HPDE6-E6E7 (cell line): ENCODE results near the gene JAK3.

Experiments used
- DNase-seq: peaks from one replicate; pipeline ENCODE4 v3.0.0; 2011; ENCODE audit warnings: missing footprints; ENCODE audit errors: extremely low spot score

The JAK3 gene

DNA sequence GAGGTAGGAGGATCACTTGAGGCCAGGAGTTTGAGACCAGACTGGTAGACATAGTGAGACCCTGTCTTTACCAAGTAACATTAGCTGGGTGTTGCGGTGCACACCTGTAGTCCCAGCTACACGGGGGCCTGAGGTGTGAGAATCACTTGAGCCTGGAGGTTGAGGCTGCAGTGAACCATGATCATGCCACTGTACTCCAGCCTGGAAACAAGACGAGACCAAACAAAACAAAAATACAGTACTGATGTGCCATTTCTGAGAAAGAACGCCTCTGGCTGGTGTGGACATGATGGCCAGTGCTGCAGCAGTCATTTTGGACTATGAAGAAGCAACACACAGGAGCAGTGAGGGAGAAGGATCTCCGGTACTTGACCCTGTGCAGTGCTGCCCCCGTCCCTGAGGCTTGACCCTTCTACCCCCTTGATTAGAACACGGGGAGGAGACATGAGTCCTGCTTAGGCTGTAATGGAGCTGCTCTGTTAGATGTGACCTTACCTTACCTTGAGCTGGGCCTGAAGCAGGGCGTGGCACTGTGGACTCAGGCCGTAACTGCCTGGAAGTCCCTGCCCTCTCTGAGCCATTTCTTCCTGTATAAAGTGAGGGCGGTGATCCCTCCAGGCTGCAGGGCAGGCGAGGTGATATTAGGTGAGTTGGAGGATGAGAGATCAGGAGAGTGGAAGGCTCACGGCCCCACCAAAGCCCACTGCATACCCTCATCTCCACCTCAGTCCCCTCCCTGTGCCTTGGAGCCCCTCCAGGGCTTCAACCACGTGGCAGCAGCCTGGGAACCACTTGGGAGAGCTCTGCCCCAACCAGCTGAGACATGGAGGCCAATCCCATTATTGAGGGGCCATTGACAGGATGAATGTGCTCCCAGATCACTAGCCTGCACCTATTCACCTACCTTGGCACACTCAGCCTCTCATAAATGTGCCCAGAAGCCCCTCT, 17.9 kb upstream of the JAK3 start:
- DNase-seq = no peak

DNA sequence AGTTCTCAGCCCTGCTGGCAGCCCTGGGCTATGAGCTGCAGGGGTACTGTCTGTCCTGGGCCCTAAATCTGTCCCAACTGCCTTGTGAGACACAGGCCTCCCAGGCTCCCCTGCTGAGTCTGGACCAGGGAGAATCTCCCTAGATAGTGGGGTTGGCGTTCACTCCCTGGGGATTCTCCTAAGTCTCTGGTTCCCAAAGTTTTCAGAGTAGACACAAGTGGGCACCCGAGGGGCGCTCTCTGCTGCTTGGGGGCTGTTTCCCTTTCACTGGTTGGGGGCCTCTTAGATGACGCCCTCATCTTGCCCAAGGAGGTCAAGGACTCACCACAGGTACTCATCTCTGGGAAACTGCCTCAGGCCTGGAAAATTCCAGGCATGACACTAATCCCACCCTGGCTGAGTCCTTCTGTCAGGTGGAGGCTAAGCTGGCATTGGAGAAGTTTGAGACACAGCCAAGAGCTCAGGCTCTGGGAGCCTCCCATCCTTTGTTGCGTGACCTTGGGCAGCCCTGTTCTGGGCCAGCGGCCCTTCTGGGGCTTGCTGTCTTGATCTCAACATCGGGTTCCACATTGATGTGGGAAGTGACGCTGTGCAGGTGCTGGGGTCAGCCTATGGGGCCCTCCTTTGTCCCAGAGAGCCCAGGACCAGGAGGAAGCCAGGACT, 15.9 kb upstream of the JAK3 start:
- DNase-seq = no peak

DNA sequence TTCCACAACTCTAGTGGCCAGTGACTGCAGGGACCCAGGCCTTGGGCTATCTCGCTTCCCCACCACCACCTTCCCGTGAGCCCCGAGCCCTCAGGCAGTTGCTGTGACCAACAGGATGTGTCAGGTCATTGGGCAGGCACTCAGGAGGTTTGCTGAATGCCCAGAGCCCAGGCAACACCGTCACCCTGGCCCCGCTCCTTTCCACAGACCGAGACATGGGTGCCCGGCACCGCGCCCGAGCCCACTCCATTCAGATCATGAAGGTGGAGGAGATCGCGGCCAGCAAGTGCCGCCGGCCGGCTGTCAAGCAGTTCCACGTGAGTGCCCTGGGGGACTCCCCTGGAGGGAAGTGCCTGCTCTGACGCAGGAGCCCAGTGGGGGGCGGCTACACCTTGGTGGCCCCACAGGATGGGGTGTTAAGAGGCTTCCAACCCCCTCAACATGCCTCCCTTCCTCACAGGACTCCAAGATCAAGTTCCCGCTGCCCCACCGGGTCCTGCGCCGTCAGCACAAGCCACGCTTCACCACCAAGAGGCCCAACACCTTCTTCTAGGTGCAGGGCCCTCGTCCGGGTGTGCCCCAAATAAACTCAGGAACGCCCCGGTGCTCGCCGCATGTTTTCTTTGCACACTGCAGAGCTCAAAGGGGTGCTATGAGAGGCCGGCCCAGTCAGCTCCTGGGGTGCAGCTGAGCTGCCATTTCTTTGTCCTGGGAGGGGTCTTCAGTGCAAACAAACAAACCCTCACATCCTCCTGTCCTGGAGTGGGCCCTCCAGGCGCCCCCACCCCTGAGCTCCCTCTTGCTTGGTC, 15.1 kb upstream of the JAK3 start:
- DNase-seq = no peak

DNA sequence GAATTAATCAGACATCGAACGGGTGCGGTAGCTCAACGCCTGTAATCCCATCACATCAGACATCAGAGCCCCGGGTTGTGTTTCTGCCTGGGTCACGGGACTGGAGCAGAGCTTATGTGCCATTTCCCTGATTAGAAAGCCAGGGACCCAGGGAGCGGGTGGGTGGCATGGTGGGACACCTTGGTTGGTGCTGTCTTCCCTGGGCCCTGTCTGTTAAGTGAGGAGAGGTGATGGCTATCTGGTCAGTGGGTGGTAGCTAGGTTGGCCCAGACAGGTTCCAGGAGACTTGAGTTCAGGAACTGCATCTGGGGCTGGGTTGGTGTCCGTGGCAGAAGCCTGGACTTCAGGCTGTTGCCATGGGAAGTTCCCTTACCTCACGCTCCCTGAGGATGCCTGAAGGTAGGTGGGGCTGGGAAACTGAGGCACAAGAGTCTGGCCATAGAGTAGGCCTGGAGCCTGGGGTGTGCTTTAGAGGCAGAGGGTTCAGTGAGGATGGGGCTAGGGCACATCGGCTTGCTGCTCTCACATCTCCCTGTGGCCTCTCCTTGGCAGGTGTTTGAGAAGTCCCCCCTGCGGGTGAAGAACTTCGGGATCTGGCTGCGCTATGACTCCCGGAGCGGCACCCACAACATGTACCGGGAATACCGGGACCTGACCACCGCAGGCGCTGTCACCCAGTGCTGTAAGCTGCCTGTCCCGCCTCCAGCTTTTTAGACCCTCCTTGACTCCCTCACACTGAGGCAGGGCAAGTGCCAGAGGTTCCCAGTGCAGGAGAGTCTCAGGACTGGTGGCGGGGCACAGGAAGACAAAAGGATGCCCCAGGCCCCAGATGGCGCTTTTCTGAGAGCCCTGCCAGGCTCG, 14.0 kb upstream of the JAK3 start:
- DNase-seq = no peak

DNA sequence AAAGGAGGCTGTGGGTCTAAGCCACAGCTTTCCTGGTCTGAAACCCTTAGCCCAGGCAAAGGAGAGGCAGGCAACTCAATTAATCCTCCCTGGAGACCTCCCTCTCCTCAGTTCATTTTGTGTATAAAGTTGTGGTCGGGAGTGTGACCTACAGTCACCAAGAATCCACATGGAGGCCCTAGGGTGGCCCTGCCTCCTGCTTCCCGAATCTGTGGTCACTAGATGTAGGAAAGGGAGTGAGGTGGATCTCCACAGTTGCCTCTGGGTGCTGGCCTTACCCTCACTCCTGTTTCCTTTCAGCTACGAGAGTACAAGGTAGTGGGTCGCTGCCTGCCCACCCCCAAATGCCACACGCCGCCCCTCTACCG, 13.2 kb upstream of the JAK3 start:
- DNase-seq = no peak

DNA sequence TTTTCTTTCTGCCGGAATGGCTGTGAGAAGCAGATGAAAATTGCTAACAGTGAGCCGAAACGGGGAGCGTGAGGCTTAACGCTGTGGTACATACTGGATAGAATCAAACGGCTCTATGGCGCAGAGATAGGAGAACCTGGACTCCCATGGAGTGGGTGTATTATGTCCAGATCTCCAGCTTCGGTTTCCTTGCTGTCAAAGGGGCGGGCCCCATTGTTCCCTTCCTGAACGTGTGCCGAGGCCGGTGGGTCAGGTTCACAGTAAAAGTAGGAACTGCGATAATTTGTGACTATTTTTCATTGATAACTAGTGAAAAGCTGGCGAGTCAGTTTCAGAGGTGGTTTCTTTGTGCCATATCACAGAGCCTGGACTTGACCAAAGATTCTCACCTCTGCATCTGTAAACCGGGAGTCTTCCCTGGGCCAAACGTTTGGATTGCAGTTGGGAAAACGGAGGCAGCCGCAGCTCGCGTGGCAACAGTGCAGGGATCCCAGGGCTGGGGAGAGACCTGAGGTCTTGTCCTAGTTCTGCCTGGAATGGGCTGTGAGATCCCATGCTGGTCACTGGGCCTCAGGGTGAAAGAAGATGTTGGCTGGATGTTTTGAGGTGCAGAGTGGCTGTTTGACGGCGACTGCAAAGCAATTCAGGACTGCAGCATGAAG, 12.7 kb upstream of the JAK3 start:
- DNase-seq = no peak

DNA sequence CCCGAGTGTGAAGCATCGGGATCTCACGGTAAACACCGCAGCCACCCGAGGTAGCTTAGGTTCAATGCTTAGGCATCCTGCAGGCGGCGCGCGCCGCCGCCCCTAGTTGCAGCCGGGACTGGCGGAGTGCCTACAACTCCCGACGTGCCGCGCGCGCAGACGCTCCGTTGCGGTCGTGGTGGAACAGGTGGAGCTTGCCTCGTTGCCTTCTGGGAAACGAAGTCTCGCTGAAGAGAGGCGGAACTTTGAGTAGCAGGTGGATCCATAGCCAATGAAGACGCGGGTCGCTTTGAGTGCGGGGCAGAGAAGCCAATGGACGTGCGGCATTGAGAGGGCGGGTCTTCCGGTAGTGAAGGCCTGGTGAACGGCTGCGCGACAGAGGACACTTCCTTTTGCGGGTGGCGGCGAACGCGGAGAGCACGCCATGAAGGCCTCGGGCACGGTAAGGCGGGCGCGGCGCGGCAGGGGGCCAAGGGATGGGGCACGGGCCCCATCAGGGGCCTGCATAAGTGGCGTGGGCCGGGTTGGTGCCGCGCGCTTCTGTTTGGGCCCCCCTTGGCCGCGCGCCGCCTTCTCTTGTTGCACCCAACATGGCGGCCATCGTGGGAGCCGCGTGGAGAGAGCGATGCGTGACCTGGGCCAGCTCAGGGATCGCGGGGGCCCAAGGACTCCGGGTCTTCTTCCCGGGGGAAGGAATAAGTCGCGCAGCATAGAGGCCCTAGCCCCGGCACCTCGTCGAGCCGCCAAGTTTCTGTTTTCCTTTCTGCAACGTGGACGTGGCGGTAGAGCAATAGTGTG, 11.9 kb upstream of the JAK3 start, which contains the start of gene RPL18A:
RPL18A (plus strand) TSS at position 378 of the 798 bp plus-strand sequence; CDS start at position 425, 47 bp downstream.
- peak; percentile 99 for DNase-seq

DNA sequence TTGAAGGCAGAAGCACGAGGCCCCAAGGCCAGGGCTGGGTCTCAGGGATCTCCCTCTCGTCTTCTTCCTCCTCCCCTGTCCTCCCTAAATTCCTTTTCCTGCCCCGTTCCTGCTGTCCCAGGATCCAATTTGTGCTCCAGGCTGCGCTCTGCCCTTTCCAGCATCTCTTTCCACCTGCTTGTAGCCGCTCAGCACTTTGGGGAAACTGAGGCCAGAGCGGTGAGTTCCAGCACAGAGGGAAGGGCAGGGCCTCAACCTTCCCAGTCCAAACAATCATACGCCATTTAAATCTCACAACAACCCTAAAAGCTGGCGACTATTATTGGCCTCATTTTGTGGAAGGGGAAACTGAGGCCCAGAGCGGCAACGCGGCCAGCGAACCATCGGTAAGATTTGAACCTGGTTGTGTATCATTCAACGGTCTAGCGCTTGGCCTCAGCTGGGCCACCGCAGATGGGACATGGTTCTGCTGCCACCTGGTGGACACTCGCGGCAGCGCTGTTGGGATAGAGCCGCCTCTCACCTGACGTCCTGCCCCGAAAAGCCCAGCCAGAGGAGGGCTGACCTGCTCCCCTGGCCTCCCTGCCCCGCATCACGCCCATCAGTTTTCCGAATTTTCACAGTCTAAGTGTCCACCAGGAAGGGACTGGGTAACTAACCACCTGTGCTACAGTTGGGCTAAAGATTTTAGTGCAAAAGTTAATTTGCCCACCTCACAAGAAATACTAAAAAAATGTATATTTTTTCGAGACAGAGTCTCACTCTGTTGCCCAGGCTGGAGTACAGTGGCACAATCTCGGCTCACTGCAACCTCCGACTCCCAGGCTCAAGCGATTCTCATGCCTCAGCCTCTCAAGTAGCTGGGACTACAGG, 7.7 kb upstream of the JAK3 start:
- DNase-seq = peak; percentile 80

DNA sequence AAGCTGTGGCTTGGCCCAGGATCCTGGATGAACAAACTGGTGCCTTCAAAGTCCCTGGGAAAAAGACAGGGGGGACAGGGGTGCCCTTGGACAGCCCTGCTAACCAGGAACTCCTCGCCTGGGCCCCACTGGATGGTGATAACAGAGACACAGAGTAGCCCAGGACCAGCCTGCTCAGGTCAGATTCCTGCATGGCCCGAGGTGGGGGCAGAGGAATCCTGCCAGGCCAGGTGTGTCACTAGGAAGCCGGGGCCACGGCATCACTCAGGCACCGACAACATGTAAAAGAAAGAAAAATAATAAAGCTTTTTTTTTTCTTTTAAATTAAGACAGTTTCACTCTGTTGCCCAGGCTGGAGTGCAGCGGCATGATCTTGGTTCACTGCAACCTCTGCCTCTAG, 6.3 kb upstream of the JAK3 start:
- no peak for DNase-seq

DNA sequence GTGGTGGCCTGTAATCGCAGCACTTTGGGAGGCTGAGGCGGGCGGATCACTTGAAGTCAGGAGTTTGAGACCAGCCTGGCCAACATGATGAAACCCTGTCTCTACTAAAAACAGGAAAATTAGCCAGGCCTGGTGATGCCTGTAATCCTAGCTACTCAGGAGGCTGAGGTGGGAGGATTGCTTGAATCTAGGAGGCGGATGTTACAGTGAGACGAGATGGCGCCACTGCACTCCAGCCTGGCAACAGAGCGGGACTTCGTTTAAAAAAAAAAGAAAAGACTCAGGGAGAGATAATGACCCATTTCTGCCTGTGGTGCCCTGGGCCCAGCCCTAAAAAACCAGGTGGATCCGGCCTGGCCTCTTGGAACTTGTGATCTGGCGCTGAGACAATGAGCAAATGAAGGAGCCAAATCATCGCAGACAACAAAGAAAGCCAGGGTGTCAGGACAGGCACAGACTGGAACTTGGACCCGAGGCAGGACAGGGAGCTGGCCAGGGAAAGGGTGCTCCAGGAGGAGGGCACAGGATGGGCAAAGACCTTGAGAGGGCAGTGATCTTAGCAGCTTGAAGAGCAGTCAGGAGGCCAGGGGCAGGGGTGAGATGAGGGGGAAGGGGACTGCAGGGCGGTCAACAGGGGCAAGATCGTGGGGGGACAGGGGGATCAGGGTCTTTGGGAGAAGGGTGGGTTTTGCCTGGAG, 962 bp upstream of the JAK3 start:
- DNase-seq = no peak

DNA sequence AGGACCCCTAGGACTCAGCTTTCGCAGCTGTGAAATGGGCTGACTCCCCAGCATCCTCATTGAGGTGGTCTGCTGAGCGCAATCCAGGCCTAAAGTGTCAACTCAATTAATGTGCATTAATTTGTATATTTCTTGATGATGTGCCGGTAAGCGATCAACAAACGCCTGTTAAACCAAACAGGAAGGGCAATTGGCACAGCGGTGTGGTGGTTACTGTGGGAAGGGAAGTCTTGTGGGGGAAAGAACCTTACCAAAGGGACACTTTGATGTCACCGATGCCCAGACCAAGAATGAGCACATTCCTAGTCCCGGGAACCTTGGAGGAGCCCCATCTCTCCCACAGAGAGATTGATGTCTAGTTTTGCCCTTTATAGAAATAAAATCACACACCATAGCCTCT, 1.6 kb downstream of the JAK3 start:
- no peak for DNase-seq

DNA sequence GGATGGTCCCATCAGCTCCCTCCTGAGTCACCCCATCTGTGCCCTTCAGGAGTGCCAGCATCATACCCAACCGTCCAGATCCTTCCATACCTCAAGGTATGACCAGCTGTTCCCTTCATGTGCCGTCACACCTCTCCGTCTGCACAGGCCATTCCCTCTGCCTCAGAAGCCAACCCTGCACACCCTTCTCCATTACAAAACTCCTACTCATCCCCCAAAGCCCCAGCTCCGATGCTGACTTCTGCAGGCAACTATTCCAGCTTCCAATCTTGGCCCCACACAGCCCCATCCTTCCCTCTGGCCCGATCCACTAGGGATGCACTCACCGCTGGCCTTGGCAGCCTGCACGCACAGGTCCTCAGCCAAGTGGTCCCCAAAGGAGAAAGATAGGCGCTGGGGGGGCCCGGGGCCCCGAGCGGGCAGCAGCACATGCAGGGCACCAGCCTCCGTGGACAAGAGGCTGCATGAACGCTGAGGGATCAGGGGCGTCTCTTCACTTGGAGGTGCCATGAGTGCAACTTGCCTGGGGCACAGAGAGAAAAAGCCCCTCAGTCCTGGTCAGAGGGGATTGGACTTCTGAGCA, 3.8 kb downstream of the JAK3 start:
- no peak for DNase-seq

DNA sequence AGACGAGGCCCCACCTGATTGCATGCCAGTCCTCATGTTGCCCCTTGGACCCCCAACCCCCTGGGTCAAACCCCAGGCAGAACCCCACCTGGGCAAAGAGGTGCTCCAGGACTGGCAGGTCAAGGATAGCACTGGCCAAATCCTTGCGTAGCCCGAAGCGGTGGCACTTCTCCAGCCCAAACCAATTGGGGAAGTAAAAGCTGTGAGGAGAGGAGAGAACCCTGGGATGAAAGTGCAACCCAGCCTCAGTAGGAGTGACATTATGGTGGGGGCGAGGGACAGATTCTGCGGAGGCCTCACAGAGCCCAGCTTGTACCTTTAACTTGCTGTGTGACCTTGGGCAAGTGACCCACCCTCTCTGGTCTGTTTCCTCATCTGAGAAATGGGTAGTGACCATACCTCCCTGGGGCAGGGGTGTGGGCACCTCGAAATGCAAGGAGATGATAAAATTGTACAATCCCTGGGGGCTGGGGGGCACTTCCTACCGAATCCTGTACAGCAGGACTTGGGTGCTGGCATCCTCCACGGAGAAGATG, 4.4 kb downstream of the JAK3 start:
- DNase-seq = no peak

DNA sequence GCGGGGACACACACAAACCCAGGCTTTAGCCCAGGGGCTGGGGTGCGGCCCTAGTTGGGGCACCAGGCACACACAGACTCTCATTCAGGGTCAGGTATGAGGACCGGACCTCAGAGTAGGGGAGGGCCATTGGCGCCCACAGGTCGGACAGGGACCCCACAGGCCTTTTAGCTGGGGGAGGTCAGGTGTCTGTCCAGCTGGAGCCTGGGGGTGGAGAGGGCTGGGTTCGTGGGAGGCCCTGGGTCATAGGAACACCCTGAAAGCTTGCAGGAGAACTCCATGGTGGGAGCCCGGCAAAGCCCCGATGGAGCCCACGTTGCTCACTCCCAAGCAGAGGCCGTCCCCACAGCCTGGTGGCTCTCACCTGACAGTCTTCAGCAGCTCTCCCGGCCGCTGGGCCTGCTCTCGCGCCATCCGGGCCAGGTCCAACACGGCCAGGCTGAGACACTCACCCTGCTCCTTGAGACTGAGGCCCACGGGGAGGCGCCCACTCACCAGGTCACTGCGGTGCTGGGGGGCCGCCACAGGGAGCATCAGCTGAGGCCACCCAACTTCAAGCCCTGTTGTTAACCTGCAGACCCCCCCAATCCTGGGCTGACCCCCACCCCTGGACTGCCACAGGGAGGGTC, 5.0 kb downstream of the JAK3 start:
- no peak for DNase-seq

DNA sequence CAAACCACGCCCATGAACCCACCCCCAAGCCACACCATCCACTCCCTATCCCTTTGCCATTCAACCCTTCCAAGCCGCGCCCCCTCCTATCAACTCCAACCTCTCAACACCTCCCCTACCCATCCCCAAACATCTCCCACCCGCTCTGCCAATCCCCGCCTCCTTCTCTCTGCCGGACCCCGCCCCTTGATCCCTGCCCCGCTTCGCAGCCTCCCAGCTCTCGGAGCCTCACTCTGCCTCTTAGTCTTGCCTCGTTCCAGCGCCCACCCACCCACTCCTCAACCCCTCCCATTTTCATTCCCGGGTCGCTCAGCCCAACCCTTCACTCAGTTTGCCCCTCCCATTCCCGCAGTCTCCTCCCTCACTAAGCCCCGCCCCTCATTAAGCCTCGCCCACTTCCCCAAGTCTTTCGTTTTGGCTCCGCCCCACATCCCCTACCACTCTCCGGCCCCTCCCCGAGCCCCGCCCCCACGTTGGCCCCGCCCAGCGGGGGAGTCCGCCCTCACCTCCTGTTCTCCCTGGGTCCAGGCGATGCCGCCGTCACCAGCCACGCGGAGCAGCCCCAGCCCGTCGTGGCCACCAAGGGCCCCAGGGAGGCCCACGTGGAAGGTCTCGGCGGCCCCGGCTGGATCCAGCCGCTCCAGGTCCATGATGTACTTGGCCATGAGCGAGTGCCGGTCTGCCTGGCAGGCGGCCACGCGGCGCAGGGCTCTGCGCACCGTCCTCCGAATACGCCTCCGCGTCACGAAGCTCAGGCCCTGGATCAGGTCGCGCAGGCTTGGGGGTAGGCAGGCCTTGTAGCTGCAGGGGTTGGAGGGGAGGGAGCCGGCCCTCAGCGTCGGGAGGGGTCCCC, 5.7 kb downstream of the JAK3 start:
- DNase-seq = peak; percentile 91

DNA sequence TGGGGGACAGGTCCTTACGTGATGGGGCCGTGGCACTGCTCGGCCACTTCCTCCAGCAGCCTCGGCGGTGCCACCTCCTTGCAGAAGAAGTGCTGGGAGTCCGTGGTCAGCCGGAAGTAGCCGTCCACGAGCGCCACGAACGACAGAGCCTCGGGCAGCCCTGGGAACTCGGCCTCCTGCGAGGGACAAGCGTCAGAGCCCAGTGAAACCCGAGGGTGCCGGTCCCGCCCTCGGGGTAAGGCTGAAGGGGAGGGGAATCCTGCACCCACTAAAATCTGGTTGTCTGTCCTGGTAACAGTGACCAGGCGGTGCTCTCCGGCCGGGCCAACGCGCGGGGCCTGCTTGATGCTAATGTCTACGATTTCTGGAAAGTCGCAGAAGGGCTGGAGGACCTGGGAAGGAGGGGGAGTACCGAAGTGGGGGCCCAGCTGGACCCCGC, 6.4 kb downstream of the JAK3 start:
- DNase-seq = peak; percentile 49
